Activated gamma-delta T cell treated with anti-CD3 and anti-CD28 coated beads, Interleukin-2, amount 50 U/mL, for 16 hours (primary cell): ENCODE results near the gene SLC1A5.
"Not testable (repeated sequence)": the region's sequence is repeated elsewhere in the genome, so short reads cannot be mapped to it uniquely, and the experiment has no call there.

ENCODE experiments used
- DNase-seq: peaks from one replicate; pipeline ENCODE4 v3.0.0-alpha.2; 2020; ENCODE audit warnings: low read depth

SLC1A5 gene

DNA sequence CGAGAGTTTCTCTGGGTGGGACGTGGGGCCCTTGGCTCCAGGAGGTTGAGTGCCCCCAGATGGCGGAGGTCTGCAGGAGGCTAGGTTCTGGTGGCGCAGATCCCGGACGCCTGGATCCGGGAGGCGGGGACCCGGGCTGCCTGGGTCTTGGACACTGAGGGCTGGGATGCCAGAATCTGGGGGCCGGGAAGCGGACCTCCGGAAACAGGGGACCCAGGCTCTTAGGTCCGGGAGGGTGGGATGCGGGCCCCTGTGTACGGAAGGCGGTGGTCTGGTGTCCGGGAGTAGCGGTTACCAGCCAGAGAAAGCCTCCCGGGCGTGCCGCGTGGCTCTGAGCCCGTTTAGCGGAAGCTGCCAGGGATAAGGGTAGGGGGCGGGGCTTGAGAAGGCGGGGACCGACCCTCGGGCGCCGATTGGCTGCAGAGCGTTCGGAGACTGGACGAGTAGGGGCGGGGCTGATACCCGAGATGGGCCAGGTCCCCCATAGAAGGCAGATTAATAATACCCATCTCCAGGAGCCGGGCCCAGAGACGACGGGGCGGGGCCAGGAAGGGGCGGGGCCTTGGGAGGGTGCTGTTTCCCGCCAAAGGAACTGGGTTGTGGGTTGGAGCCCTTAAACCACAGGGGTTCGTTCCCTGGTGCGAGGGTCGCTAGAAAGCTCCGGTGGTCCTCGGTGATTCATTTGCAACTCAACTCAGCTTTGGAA is at the start of gene SLC1A5:
SLC1A5 (minus strand) TSS at position 333 of the 706 bp plus-strand sequence. CDS start 629 bp downstream, outside the sequence.
- peak; percentile 98 for DNase-seq

DNA sequence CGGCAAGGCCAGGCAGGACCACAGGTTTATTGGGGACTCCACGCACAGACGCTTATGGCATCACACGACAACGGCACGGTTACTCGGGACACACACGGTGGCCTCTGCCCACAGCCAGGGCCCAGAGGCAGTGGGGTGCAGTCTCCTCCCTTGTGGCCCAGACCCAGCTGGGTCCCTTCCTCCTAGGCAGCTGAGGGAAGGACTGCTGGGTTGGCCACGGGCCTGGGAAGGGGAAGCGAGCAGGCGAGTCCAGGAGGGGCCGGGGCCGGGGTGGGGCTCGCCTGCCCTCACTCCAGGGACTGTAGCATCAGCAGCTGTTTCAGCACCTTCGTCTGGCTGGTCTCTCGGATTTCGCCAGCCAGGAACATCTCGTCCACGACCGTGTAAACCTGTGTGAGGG is 49.8 kb upstream of the SLC1A5 start:
- no peak for DNase-seq

DNA sequence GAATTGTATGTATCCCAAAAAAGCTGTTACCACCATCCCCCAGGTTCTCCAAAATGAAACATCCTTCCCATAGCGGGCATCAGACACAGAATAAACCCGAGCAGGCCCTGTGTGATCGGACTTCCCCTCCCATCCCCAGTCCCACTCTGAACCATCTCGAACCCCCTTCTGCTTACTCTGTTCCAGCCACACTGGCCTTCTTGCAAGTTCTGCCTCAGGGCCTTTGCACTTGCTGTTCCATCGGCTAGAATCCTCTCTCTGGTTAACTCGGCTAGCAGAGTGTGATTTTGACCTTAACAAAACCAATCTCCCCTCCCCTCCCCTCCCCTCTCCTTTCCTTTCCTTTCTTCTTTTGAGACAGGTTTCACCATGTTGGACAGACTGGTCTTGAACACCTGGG is 46.6 kb upstream of the SLC1A5 start:
- no peak for DNase-seq

DNA sequence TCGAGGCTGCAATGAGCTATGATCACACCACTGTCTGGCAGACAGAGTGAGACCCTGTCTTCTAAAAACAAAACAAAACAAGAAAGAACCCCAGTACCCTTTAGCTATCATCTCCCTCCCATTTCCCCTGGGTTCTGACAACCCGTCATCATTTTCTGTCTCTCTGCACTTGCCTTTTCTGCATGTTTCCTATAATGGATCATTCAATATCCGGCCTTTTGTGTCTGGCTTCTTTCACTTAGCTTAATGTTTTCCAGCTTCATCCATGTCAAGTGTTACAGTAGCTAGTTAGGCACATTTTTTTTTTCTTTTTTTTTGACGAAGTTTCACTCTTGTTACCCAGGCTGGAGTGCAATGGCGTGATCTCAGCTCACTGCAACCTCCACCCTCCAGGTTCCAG is 45.7 kb upstream of the SLC1A5 start:
- DNase-seq = no peak

DNA sequence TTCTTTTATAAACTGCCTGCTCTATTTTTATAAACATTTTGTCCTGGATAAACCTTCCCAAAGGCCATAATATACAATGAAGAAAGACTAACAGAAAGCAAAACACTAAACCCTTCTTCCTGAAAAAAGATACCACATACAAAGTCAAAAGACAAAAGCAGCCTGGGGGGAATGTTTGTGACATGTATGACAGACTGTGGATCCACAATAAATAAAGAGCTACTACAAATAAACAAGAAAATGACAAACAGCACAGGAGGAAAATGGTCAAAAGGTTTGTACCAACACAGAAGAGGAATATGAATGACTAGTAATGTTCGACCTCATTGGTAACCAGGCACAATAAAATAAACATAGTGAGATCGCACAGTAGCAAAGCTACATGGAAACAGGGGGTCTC is 42.5 kb upstream of the SLC1A5 start:
- no peak for DNase-seq

DNA sequence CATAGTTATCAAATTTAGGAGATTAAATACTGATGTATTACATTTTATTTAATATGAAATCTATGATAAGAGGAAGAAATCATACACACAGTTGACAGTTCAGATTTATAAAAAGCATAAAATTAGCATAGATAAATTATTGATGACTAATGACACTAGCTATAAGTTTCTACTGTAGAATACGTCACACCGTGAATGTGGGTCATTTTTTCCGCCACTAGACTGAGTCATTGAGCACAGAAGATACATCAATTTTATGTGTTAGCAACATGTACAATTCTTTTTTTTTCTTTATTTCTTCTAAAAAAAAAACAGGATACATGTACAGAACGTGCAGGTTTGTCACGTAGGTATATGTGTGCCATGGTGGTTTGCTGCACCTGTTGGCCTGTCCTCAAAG is 40.1 kb upstream of the SLC1A5 start:
- DNase-seq = no peak

DNA sequence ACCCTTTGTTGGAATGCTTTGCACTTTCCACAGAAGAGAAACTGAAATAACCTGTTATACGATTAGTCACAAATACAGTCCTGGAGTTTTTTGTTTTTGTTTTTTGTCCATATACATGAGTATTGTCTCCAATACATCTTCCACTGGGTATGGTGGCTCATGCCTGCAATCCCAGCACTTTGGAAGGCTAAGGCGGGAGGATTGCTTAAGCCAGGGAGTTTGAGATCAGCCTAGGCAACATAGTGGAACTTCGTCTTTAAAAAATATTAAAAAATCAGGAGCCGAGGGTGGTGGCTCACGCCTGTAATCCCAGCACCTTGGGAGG is 37.3 kb upstream of the SLC1A5 start:
- DNase-seq = no peak

DNA sequence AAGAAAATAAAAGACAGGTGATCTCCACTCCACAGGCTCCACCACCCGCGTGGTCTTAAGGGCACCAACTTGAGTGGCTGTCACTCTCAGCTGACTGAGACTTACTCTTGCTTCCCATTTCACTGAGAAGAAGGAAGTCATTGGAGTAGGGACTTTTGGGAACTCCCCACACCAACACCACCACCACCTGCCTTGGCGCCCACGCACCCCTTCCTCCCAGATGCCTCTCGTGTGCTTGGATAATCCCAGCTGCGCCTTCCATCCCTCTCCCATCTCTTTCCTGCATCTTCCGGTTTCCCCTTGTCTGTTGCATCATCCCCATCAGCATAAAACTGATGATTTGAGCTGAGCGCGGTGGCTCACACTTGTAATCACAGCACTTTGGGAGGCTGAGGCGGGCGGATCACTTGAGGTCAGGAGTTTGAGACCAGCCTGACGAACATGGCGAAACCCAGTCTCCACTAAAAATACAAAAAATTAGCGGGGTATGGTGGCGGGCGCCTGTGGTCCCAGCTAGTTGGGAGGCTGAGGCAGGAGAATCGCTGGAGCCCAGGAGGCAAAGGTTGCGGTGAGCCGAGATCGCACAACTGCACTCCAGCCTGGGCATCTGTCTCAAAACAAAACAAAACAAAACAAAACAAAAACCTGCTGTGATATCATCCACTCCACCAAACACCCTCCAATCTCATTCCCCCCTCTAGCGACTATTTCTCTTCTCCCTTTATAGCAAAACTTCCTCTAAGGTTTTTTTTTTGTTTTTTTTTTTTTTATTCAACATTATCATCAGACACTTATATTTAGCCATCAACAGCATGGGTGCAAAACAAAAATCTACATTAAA is 36.7 kb upstream of the SLC1A5 start:
- DNase-seq = no peak

DNA sequence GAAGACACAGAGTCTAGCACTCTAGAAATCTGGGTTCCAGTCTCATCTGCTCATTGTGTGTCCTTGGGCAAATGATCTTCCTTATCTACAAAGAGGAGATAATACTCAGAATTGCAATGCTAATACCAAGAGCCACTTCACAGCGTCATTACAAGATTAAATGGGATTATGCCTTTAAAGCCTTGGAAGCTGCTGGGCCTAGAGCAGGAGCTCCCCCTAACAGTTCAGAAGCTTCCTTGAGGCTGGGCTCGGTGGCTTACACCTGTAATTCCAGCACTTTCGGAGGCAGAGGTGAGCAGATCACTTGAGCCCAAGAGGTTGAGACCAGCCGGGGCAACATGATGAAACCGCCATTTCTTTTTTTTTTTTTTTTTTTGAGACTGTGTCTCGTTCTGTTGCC is 34.7 kb upstream of the SLC1A5 start:
- DNase-seq = no peak

DNA sequence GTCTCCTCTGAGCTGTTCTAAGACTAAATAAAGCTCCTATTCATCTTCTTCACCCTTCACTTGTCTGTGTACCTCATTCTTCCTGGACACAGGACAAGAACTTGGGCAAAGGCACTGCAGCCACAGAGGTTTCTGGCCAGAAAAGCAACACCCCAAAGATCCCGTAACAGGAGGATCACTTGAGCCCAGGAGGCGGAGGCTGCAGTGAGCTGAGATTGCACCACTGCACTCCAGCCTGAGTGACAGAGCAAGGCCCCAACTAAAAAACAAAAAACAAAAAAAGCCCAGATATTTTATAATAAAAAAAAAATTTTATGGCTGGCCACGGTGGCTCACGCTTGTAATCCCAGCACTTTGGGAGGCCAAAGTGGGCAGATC is 34.0 kb upstream of the SLC1A5 start:
- DNase-seq = not testable (repeated sequence)

DNA sequence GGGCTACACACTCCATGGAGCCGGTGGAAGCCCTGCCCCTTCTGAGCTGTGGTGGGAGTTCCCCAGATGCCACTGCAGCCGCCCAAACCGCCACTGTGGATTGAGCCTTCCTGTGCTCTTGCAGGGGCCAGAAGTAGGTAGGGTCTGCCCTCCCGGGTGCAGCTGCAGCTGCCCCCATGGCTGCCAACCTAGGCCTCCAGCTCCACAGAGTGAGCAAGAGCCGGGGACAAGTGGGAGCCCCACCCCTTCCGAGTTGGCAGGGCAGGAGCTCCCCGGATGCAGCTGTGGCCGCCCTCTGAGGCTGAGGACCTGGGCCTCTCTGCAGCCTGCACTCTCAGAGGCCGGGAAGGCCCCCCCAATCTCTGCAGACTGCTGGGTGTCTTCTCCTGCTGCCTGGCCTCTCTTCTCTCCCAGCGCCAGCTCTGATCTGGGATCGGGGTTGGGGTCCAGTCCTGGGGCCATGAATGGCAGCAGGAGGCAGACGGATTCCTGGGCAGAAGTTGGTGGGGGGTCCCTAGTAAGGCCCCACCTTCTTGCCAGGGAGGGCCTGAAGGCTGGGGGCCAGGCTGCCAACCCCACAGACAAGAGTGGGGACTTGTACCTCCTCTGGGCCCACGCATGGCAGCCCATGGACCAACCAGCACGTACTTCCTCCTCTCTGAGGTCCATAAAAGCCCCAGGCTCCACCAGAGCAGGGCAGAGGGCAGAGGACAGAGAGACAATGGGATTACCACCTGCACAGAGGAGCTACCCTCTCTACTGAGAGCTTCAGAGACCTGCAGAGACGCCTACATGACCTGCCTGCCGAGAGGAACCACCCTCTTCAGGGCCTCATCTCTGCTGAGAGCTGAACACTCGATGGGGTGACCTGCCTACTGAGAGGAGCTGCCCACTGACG is 33.4 kb upstream of the SLC1A5 start:
- peak; percentile 40 for DNase-seq

DNA sequence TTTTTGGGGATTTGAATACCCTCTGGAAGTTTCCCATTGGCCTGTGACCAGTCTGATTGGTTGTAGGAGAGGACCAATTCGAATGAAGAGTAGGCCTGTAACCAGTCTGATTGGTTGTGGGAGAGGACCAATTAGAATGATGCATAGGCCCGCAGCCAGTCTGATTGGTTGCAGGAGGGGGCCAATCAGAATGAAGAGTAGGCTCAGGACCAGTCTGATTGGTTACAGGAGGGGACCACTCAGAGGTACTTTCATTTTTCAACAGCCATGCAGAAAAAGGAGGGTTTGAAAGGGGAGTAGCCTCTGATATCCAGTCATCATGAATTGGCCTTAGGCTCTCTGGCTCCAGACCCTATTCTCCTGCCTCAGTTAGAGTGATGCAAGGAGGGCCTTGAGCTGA is 30.4 kb upstream of the SLC1A5 start:
- DNase-seq = no peak

DNA sequence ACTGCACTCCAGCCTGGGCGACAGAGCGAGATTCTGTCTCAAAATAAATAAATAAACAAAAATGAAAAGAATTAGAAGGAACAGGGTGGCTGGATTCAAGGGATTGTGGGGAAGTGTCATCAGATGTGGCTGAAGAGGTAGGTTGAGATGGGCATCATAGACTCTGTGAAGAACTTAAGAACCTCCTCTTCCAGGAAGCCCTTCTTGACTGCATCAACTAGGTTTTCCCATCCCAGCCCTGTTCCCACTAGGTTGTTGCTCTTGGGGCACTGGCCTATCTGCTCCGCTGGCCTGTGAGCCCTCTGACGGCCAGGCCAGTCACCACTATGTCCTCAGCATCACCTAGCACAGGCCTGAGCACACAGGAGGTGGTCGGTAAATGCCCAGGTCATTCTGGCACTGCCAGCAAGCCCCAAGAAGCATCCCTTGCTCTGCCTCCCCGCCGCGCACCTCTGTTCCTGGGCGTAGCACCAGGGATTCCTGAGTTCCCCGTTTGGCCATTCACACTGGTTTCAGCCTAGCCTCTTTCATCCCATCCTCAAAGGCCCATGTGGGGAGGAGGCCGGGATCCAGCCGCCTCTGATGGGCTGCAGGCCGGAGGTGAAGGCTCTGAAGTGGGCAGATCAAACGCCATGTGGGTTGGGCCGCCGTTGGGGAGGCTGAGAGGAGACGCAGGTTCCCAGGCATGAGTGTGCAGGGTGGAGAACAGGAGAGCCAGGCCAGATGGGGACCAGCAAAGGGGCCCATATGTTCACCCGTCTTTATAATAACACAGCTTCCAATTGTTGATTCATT is 27.6 kb upstream of the SLC1A5 start:
- no peak for DNase-seq

DNA sequence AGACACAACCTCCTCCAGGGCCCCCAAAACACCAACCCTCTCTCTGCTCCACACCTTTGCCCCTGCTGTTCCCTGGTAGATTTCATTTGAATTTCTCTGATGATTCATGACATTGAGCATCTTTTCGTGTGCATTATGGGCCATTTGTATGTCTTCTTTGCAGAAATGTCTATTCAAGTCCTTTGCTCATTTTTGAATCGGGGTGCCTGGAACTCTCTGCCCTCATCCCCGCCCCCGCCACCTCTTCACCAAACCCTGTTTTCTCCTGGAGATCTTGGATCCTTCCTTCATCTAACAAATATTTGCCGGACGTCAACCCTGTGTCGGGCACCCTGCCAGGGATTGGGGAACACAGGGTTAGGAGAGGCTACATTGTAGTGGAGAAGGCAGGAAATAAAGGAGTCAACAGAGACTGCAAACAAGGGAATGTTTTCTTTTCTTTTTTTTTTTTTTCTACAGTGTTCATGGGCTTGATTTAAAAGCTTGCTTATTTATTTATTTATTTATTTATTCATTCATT is 25.5 kb upstream of the SLC1A5 start:
- no peak for DNase-seq

DNA sequence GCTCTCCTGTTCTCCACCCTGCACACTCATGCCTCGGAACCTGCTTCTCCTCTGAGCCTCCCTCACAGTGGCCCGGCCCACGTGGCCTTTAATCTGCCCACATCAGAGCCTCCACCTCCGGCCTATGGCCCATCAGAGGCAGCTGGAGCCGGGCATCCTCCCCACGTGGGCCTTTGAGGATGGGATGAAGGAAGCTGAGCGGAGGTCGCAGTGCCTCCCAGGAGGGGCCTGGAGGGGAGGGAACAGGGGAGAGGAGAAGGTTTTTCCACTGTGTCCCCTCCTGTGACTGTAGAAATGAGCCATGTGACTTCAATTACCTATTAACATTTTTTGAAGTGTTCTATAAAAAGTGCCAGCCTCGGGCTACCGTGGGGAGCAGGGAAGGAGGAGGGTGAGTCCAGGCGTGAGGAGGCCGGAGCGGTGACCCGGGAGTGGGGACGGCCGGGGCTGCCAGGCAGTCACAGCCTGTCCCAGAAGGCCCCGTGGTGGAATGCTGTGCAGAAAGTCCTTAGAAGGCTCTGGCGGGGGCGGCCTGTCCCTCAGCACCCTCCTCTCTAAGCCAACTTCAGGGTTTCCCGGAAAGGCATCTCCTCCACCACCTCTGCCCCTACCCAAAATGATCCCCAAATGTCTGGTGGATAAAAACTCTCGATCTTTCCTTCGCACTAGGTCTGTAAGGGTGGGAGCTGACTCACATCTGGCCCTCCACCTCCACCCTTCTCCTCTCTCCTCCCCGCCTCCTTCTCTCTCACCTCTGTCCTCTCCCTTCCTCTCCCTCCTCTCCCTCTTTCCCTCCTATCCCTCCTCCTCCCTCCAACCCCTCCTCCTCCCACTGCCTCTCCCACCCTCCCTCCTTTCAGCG is 24.8 kb upstream of the SLC1A5 start:
- DNase-seq = no peak

DNA sequence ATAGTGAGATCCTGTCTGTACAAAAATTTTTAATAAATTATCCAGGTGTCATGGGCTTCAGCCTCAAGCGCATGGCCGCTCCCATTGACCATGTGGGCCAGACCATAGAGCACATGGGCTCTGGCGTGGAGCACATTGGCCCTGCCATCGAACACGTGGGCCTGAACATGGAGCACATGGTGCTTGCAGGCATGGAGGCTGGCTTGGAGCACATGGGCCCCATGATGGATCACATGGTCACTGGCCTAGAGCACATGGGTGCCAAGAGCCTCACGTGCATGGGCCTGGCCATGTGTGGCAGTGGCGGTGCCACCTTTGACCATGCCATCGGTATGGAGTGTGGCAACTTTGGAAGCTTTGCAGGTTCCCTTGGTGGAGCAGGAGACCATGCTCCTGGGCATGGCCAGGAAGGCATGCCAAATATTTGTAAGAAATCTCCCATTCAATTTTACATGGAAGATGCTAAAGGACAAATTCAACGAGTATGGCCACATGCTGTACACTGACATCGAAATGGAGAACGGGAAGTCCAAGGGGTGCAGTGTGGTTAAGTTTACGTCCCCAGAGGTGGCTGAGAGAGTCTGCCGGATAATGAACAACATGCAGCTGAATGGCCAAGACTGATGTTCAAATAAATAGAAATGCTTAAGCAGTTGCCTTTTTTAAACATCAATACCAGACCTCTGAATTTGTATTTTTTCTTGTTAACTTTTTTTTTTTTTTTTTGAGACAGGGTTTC is 21.3 kb upstream of the SLC1A5 start:
- no peak for DNase-seq

DNA sequence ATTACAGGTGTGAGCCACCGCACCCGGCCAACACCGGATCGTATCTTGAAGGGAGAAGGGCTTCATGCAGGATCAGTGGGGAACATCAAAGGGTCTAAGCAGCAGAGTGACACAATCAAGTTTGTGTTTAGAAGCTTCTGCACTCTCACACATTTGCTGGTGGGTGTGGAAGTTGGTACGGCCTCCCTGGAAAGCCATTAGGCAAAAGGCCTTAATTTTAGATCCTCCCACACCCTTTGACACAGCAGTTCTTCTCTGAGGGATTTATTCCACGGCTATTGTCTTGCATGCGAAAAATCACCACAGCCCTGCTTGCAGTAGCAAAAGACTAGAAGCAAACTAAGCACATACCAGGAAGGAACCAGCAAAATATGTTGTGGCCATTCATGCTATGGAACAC is 18.3 kb upstream of the SLC1A5 start:
- DNase-seq = no peak

DNA sequence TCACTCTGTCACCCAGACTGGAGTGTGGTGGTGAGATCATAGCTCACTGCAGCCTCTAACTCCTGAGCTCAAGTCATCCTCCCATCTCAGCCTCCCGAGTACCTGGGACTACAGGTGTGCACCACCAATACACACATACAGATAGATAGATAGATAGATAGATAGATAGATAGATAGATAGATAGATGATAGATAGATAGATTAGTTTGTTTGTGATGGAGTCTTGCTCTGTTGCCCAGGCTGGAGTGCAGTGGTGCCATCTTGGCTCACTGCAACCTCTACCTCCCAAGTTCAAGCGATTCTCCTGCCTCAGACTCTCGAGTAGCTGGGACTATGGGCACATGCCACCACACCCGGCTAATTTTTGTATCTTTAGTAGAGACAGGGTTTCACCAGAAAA is 16.0 kb upstream of the SLC1A5 start:
- not testable (repeated sequence) for DNase-seq

DNA sequence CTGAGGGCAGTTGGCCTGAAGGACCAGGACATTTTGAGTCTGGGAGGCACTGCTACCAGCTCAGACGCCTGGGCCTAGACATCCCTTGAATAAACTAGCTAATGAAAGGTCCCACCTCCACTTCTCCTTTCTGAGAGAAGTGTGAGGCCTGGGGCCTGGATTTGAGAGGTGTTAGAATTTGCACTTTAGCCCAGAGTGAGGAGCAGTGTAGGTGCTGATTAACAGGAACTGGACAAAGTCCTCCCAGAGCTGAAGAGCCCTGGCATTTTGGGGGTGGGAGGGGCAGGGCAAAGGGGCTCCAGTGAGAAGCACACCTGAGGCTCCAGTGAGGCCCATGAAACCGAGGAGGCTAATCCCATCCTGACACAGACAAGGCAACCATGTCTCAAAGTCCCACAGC is 15.2 kb upstream of the SLC1A5 start:
- no peak for DNase-seq

DNA sequence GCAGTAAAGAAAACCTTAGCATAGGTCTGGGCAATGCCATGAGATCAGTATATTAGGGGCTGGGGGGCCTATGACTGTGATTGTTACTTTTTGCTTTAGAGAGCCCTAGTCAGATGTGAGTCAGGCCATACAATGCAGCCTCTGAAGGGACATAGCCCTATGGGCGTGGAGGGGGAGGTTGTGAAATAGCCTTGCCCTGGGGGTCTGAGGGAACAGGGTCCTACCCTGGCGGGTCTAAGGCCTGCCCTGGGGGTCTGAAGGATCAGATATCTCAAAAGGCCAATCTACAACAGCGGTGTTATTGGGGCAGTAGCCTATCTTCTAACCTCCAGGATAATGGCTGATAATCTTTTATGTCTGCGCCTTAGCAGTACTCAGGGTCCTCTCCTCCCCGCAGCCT is 13.8 kb upstream of the SLC1A5 start:
- DNase-seq = no peak
